SW 1271 (cell line): ENCODE data around the gene SEPHS1.
A peak's percentile ranks its signal among the peaks of the same experiment; 100 is the strongest.
"Not testable (repeated sequence)": the region's sequence is repeated elsewhere in the genome, so short reads cannot be mapped to it uniquely, and the experiment has no call there.

ENCODE experiments used
- DNase-seq, 2 experiments: peaks; one replicate each; lab custom pipeline; 2025; lab: John Stamatoyannopoulos, UW

SEPHS1 gene

GRCh38 chr10:13360587-13360986 lies 12.5 kb upstream of the SEPHS1 start:
- DNase-seq: no peak

DNA sequence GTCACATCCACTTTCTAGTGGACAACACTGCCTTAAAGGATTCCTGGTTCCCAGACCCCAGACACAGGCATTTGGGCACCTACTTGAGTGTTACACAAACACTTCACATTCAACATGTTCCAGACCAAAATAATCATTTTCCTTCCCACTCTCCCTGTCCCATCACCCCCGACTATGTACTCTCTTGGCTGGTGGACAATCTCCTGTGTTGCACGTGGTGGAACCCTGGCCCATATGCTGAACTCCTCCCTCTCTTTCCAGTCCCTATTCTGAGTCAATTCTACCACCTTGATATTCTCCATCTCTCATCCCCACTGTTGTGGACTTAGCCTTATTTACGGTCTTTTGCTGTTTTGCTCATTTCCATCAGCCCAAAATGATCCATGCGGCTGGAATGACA lies 8.3 kb upstream of the SEPHS1 start:
- no peak for DNase-seq

- no peak for DNase-seq
Measured at GRCh38 chr10:13354783-13355182, 6.7 kb upstream of the SEPHS1 start.

DNA sequence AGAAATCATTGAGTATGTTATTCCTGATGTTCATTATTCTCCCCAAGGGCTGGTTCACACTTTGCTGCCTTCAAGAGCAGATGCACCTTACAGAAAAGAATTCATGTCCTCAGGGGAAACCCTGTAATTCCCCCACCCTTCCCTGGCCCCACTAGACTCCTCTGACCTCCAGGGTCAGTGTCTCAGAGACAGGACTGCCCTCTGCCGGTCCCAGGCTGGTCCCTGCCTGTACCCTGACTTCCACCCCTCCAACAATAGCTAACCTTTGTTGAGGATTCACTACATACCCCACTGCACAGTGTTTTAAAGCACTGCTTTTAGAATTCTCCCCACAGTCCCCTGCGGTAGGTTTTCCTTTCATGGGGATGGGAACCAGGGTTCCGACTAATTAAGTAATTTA lies 4.4 kb upstream of the SEPHS1 start:
- no peak for DNase-seq

- DNase-seq: no peak
Measured at GRCh38 chr10:13351340-13351915, 3.3 kb upstream of the SEPHS1 start.

DNA sequence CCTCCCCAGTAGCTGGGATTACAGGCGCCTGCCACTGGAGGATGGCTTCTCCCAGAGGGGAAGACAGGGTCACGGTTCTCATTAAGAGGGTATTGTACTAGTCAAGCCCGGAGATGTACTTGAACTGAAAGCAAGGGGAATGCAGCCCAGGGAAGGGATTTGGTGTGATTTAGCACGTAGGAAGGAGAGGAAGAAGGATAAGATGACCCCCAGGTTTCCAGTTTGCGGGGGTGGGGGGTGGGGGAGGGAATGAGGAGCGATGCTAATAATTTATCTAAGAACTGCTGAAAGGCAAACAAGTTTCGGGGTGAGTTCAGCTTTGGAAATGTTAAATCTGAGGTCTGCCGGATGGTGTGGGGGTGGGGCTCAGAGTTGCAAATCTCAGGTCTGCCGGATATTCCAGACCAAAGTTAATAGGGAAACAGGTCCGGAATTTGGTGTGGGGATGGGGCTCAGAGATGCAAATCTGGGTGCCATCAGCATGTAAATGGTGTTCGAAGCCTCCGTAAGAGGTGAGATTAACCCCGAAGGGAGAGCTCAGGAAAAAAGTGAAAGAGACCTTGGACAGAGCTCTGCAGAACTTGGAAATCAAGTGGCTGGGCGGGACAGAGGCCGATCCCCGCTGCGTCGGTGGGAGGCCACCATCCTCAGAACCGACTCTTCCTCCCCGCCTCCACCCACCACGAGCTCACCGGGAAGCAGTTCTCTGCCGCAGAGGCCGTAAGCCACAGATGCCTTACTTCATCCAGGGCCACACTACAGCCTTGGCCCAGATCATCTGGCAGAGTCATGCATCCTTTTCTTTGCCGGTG lies 1.6 kb upstream of the SEPHS1 start:
- no peak for DNase-seq

DNA sequence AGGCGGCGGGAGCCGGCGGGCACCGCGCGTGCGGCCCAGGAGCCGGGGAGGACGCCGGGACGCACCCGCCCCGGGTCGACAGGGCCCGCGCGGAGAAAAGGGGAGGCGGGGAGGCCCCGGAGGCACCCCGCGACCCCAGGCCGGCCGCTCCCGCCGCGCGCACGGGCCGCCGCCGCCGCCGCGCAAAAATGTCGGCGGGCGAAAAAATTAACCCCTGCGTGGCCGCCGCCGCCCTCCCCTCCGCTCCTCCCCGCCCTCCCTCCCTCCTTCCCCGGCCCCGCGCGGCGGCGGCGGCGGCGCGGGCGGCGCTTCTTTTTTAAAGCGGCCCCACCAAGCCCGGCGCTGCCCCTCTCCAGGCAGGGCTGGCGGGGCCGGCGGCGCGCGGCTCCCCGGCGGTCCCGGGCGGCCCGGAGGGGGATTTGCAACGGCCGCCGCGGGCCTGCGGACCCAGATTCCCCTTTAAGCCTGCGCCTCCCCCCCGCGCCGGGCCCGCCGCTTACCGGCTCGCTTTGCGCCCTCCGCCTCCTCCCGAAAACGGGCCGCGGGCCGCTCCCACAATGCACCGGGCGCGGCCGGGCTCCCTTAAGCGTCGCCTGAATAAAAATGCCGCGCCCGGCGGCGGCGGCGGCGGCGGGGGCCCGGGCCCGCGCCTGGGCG lies 465 bp downstream of the SEPHS1 start:
- DNase-seq: peak in 1 of 2 experiments; percentile 51

DNA sequence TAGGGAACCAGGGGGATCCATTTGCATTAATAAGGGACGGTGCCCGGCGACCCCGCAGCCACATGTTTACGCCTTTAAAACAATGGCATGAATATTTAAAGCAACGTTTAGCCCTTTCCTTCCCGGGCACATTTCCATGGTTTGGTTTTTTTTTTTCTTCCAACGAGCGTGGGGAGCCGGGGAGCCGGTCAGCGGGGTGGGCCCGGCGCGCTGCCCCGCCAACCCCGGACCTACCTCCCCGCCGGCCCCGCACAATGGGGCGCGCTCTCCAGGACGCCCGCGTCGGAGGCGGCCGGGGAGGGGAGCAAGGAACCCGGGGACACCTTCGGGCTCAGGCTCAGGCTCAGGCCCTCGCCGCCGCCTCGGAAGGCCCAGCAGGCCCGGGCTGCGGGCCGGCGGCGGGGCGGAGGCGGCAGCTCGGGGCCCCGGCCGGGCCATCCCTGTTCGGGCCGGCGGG lies 1.0 kb downstream of the SEPHS1 start:
- no peak for DNase-seq

DNA sequence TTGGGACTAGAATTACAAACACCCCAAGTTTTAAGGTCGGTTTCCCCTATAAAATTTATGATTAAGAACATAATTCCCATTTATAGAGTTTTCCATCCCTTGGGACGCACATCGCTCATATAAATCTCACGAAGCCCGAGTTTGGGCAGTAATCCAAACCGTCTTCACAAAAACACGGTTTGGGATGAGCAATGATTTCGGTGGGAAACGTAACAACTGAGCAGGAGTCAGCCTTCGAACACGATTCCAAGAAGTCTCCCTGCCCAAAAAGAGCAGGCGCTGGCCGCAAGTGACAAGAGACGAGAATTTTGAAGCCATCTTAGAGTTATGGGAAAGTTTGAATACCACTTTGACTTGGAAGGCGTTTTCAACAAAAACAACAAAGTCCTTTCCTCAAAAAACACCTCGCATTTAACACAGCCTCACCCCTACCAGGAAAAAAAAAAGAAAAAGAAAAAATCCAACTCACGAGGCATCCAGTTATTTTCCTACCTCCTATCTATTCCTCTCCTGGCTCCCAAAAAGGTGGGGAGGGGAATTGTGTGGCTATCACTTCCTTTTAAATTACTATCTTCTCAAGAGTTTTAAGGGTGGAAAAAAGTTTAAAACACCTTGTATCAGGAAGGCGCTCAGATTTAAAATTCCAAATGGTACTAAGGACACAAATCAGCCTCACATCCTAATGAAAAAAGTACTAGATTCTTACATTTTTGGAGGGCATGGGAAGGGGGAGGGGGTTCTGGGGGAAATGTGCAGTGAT lies 1.6 kb downstream of the SEPHS1 start:
- no peak for DNase-seq

- no peak for DNase-seq
Measured at GRCh38 chr10:13340626-13341376, 7.3 kb downstream of the SEPHS1 start.

DNA sequence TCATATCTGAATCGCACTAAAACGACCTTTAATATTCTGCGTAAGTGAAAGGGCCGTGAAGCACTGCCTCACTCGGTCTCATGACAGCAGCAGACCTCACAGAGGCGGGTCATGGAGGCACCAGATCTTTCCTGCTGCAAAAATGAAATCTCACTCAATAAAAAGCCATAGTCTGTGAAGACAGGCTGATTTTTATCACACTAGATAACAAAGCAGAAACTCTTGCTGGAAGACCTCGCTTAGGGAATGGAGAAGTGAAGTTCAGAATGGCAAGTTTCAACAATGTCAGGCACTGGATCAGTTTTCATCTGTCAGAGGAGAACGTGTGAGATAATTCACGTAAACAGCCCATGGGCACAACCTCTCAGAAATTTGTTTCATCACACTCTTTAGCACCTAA lies 8.0 kb downstream of the SEPHS1 start:
- no peak for DNase-seq

- DNase-seq: no peak
Measured at GRCh38 chr10:13338390-13339110, 9.5 kb downstream of the SEPHS1 start.

DNA sequence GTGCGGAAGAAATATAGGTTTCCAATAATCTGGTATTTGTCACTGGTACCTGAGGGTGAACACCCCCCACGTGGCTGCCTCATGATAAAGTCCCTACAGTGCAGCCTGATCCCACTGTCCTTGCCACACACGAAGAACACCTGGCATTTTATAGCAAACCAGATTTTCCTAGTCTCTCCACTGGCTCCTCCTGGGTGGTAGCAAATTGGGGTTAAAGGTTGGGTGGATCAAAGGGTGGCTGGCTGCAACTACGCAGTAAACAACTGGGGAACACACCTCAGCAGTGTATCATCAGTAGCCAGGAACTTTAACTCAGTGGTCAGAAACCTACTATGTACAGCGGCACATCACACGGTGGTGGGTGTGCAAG lies 10.3 kb downstream of the SEPHS1 start:
- DNase-seq: no peak

- DNase-seq: no peak
Measured at GRCh38 chr10:13337128-13337826, 10.8 kb downstream of the SEPHS1 start.

GRCh38 chr10:13335881-13336280 lies 12.2 kb downstream of the SEPHS1 start:
- DNase-seq: no peak

GRCh38 chr10:13334556-13334955 lies 13.5 kb downstream of the SEPHS1 start:
- DNase-seq: no peak

DNA sequence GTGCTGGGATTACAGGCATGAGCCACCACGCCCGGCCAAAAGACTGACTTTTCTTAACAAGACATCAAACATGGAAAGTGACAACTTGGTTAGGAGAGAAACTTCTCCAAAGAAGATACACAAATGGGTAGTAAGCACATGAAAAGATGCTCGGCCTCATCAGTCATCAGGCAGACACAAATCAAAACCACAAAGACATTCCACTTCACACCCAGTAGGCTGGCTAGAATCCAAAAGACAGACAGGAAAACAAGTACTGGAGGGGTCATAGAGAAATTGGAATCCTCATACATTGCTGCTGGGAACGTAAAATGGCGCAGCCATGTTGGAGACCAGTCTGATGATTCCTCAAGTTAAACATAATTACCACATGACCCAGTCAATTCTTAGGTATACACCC lies 16.4 kb downstream of the SEPHS1 start:
- DNase-seq: no peak

GRCh38 chr10:13330980-13331379 lies 17.1 kb downstream of the SEPHS1 start:
- DNase-seq: not testable (repeated sequence)

- DNase-seq: no peak
Measured at GRCh38 chr10:13329565-13329964, 18.5 kb downstream of the SEPHS1 start.

DNA sequence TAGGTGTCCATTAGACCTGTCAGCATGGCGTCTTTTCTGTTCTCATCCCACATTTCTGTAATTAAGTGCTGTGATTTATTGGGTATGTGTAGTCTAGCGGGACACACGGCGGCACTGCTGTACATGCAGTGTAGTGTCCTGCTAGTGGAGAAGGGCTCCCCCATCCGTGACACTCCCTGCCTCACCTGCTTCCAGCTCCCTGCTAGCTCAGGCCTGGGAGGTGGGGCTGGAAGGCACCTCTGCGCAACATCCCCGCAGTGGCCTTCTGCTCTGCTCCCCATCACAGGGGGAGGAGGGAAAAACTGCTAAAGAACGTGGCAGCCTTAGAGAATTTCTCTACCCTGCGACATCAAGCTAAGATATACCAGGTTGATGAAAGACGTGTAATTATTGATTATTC lies 19.5 kb downstream of the SEPHS1 start:
- no peak for DNase-seq
